HEK293T (cell line): ENCODE results near the gene NUP155.
"Not testable (repeated sequence)": the region's sequence is repeated elsewhere in the genome, so short reads cannot be mapped to it uniquely, and the experiment has no call there.

Source experiments
- CTCF ChIA-PET: fragments of 350-600 bp; formaldehyde crosslinking; extraction: SDS; loops from one replicate; lab custom pipeline; 2021; ENCODE audit warnings: antibody characterized with exemption, inconsistent platforms; lab: Yijun Ruan, JAX
- POLR2A ChIA-PET: fragments of 350-600 bp; formaldehyde crosslinking; extraction: SDS; loops from one replicate; lab custom pipeline; 2020; ENCODE audit warnings: antibody characterized with exemption, inconsistent platforms; lab: Yijun Ruan, JAX
- DNase-seq: peaks from one replicate; pipeline ENCODE4 v3.0.0; 2012; ENCODE audit warnings: mixed read lengths; ENCODE audit errors: extremely low spot score
- ARNT ChIP-seq: fragments of 450-650 bp; IDR thresholded peaks from 2 replicates; pipeline ENCODE4 v1.6.1; 2017; ENCODE audit warnings: mild to moderate bottlenecking
- BHLHE40 ChIP-seq: fragments of 450-650 bp; IDR thresholded peaks from 2 replicates; pipeline ENCODE4 v1.6.1; 2016; ENCODE audit warnings: mild to moderate bottlenecking, moderate library complexity, borderline replicate concordance
- CTBP1 ChIP-seq: fragments of 450-650 bp; IDR thresholded peaks from 2 replicates; pipeline ENCODE4 v1.6.1; 2016; ENCODE audit warnings: borderline replicate concordance
- ELF4 ChIP-seq: fragments of 450-650 bp; IDR thresholded peaks from 2 replicates; pipeline ENCODE4 v1.6.1; 2017; ENCODE audit warnings: antibody characterized with exemption
- FOXA1 ChIP-seq: fragments of 450-650 bp; IDR thresholded peaks from 2 replicates; pipeline ENCODE4 v1.6.1; 2016; ENCODE audit warnings: mild to moderate bottlenecking
- FOXK2 ChIP-seq: fragments of 450-650 bp; IDR thresholded peaks from 2 replicates; pipeline ENCODE4 v1.6.1; 2016; ENCODE audit warnings: mild to moderate bottlenecking
- FOXM1 ChIP-seq: fragments of 450-650 bp; IDR thresholded peaks from 2 replicates; pipeline ENCODE4 v1.6.1; 2017; ENCODE audit warnings: mild to moderate bottlenecking, borderline replicate concordance
- HDGF ChIP-seq: fragments of 450-650 bp; IDR thresholded peaks from 2 replicates; pipeline ENCODE4 v1.6.1; 2017; ENCODE audit warnings: antibody characterized with exemption, borderline replicate concordance
- L3MBTL2 ChIP-seq: fragments of 450-650 bp; conservative IDR thresholded peaks from 2 replicates; pipeline ENCODE4 v1.6.1; 2016; ENCODE audit warnings: mild to moderate bottlenecking
- LEF1 ChIP-seq: fragments of 450-650 bp; IDR thresholded peaks from 2 replicates; pipeline ENCODE4 v1.6.1; 2017; ENCODE audit warnings: mild to moderate bottlenecking, borderline replicate concordance
- NFRKB ChIP-seq: fragments of 450-650 bp; IDR thresholded peaks from 2 replicates; pipeline ENCODE4 v1.6.1; 2016; ENCODE audit warnings: mild to moderate bottlenecking, moderate library complexity
- PKNOX1 ChIP-seq: fragments of 450-650 bp; IDR thresholded peaks from 2 replicates; pipeline ENCODE4 v1.6.1; 2016
- SP1 ChIP-seq: fragments of 450-650 bp; IDR thresholded peaks from 2 replicates; pipeline ENCODE4 v1.6.1; 2017
- SUZ12 ChIP-seq: fragments of 450-650 bp; IDR thresholded peaks from 2 replicates; pipeline ENCODE4 v1.6.1; 2016; ENCODE audit warnings: mild to moderate bottlenecking
- TARDBP ChIP-seq: fragments of 450-650 bp; IDR thresholded peaks from 2 replicates; pipeline ENCODE4 v1.6.1; 2016
- ZNF384 ChIP-seq: fragments of 450-650 bp; IDR thresholded peaks from 2 replicates; pipeline ENCODE4 v1.6.1; 2016

NUP155 gene

GRCh38 chr5:37370864-37371726, at the start of gene NUP155:
TSS of gene NUP155 (minus strand) at chr5:37371106. CDS start at chr5:37370977, 129 bp downstream.
- ChIA-PET CTCF (interaction anchor here (0.9 to 1.1 kb wide), 3 partner anchors 9 to 178 kb away, joined by 3 read pairs; no protein-coding TSS in a partner anchor), POLR2A (interaction anchor here (0.7 to 2.1 kb wide), 34 partner anchors 8 to 1289 kb away, joined by 3 to 42 read pairs (median 4); partner anchors contain the start of genes CPLANE1 and WDR70)
- peak; percentile 92 for DNase-seq
- TF ChIP-seq PKNOX1 (no peak), ZNF384 (no peak), FOXM1 (no peak), SUZ12 (no peak), LEF1 (no peak), BHLHE40 (no peak), L3MBTL2 (peak; percentile 96), ELF4 (peak; percentile 68), FOXK2 (no peak), TARDBP (no peak)

- CTCF ChIA-PET = interaction anchor here (0.6 kb wide), 1 partner anchor 44 kb away, joined by 3 read pairs; no protein-coding TSS in a partner anchor
- POLR2A ChIA-PET = no interaction called here
These were observed 46.4 kb upstream of the NUP155 start for GRCh38 chr5:37417347-37417746.

GRCh38 chr5:37415456-37415855, 44.5 kb upstream of the NUP155 start:
- CTCF ChIA-PET, DNase-seq, POLR2A ChIA-PET: not testable (repeated sequence)

More at GRCh38 chr5:37417347-37417746, 46.4 kb upstream of the NUP155 start:
- TF ChIP-seq ZNF384 = peak; percentile 38; the same call in 1 of the 2 replicates
- TF ChIP-seq SUZ12 = no peak
- no peak for DNase-seq

GRCh38 chr5:37412515-37412914, 41.6 kb upstream of the NUP155 start:
- no peak for DNase-seq
- TF ChIP-seq ARNT = no peak
- TF ChIP-seq SP1 = no peak
- TF ChIP-seq CTBP1 = no peak
- no peak for TF ChIP-seq SUZ12
- TF ChIP-seq HDGF = no peak
- no peak for TF ChIP-seq NFRKB
- TF ChIP-seq FOXA1 = no peak
- TF ChIP-seq BHLHE40 = no peak
- no peak for TF ChIP-seq FOXK2
- TF ChIP-seq ZNF384 = no peak
- CTCF ChIA-PET = interaction anchor here (0.7 to 2.3 kb wide), 8 partner anchors 10 to 779 kb away, joined by 3 to 17 read pairs (median 4); partner anchors contain the start of gene NUP155
- POLR2A ChIA-PET = interaction anchor here (1.0 kb wide), 1 partner anchor 34 kb away, joined by 5 read pairs; the partner anchor contains the start of gene WDR70

- ChIA-PET POLR2A (no interaction called here), CTCF (interaction anchor here (0.6 kb wide), 1 partner anchor 815 kb away, joined by 4 read pairs; no protein-coding TSS in a partner anchor)
- DNase-seq = no peak
- TF ChIP-seq L3MBTL2 (no peak), FOXA1 (no peak), TARDBP (no peak), FOXK2 (no peak), ZNF384 (no peak), SP1 (no peak), SUZ12 (no peak), PKNOX1 (no peak), FOXM1 (no peak), NFRKB (no peak), LEF1 (no peak), ELF4 (no peak), ARNT (no peak), BHLHE40 (no peak), CTBP1 (no peak), HDGF (no peak)
These were observed 29.6 kb upstream of the NUP155 start for GRCh38 chr5:37400501-37400900.

- POLR2A ChIA-PET = no interaction called here
- TF ChIP-seq LEF1 = no peak
- TF ChIP-seq FOXM1 = no peak
- TF ChIP-seq HDGF = no peak
- TF ChIP-seq SP1 = no peak
- TF ChIP-seq BHLHE40 = no peak
- no peak for TF ChIP-seq FOXK2
- TF ChIP-seq L3MBTL2 = no peak
- TF ChIP-seq ARNT = no peak
- no peak for TF ChIP-seq ELF4
- TF ChIP-seq TARDBP = no peak
- TF ChIP-seq PKNOX1 = no peak
- no peak for TF ChIP-seq SUZ12
- no peak for DNase-seq
- CTCF ChIA-PET = no interaction called here
These were observed 25.4 kb upstream of the NUP155 start for GRCh38 chr5:37396352-37396751.

- DNase-seq = no peak
- TF ChIP-seq ARNT (no peak), SUZ12 (no peak), FOXM1 (no peak), L3MBTL2 (no peak)
- CTCF ChIA-PET = no interaction called here
- POLR2A ChIA-PET = no interaction called here
These were observed 20.7 kb upstream of the NUP155 start for GRCh38 chr5:37391591-37391990.
